ENCODE data around the gene FRMD4A. TPM values are rescaled to one million over a fixed set of nuclear protein-coding genes. Genes with fewer than 3 reads are reported as not detected.

Gene FRMD4A
- total RNA-seq, 4 donors from 2014 or later = 4.0 to 12.7 (median 5.6) TPM

DNA sequence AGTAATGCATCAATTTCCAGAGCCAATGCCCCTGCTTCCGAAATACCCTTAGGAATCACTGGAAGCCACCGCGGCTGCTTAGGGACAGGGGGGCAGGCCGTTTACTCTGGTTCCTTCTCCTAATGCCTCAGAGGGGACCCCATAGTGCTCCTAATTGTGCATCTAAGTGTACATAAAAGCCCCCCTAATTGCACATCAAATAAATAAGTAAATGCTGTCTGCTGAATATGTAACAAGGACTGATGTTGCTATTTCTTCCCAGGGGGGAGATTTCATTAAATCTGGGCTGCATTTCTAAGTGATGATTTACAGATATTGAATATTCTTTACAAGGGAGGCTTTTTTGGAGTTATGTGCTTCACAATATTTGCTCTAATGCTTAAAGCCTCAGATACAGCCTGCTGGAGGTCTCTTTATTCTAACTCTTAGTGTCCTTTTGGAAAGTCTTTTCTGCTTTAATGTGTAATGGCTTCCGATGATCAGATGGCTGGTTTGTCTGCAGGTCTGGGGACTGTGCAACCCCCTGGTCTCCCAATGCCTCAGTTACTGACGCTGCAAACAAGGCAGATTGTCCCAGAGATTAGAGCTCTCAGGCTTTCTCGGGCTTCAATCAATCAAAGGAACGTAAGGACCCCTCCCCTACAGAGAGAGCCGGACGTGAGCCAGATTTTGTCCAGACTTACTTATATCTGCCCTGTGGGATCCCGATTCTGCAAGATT is 601.0 kb downstream of the FRMD4A start:
- intact Hi-C loops (cut with DNase I; ENCODE audit: low total_unique reads) (no loop called here), in situ Hi-C loops (cut with MboI; ENCODE audit: low pct_ligation_motif_present in 1 of 4, low pct_unique_long_range_greater_than_20kb in 1 of 4, low sequenced_read_pairs in 3 of 4) (no loop called here)
- Histone ChIP-seq H3K4me3 (no peak overlapping the region), H3K9me3 (no peaks in the 10 kb centered on the region), H3K36me3 (no peaks in the 10 kb centered on the region), H3K4me1 (no peaks in the 10 kb centered on the region), H3K27me3 (no peaks in the 10 kb centered on the region), H3K27ac (no peak overlapping the region)
- WGBS, 2 donors (ENCODE audit: low coverage in 1 of 2) = 82 to 84% methylated on average over 9 to 11 of the region's 11 CpGs
- DNase-seq = no peak
- no peak for TF ChIP-seq POLR2AphosphoS5 (IDR thresholded peaks at IDR 0.05)
- TF ChIP-seq EP300 (IDR thresholded peaks at IDR 0.05; ENCODE audit: low read depth) = no peak
- TF ChIP-seq, protein P1, sequence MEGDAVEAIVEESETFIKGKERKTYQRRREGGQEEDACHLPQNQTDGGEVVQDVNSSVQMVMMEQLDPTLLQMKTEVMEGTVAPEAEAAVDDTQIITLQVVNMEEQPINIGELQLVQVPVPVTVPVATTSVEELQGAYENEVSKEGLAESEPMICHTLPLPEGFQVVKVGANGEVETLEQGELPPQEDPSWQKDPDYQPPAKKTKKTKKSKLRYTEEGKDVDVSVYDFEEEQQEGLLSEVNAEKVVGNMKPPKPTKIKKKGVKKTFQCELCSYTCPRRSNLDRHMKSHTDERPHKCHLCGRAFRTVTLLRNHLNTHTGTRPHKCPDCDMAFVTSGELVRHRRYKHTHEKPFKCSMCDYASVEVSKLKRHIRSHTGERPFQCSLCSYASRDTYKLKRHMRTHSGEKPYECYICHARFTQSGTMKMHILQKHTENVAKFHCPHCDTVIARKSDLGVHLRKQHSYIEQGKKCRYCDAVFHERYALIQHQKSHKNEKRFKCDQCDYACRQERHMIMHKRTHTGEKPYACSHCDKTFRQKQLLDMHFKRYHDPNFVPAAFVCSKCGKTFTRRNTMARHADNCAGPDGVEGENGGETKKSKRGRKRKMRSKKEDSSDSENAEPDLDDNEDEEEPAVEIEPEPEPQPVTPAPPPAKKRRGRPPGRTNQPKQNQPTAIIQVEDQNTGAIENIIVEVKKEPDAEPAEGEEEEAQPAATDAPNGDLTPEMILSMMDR (IDR thresholded peaks at IDR 0.05) = no peak
- TF ChIP-seq POLR2A (IDR thresholded peaks at IDR 0.05) = no peak

DNA sequence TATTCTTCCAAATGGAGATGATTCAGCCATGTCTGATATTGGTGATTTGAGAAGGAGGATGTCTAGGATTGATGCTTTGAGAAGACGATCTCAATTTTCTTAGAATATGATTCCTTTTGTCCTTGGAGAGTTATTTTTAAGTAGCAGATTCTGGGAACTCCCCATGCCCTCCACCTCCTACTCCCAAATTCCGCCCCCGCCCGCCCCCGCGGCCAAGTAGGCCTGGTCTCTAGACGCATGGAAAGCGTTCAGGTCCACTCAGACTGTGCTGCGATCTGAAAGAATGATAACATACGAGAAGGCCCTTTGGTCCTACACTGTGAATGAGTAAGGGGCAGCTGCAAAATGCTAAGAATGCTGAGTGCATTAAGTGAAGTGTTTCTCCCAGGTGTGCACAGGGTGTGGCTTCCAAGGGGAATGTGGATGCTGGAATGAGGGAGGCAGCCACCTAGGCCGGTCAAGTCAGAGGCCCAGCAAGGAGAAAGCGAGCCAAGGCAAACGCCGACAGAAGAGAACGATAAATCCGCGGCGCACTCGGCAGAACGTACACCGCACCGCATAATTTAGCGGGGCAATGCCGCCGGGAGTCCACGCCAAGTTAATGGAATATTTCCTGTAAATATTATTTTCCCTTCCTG is 601.7 kb downstream of the FRMD4A start:
- Histone ChIP-seq H3K27me3 (no peaks in the 10 kb centered on the region), H3K4me1 (no peaks in the 10 kb centered on the region), H3K4me3 (no peak overlapping the region), H3K27ac (no peak overlapping the region), H3K9me3 (no peaks in the 10 kb centered on the region), H3K36me3 (no peaks in the 10 kb centered on the region)
- DNase-seq = no peak
- 93 to 99% methylated on average over 16 to 26 of the region's 26 CpGs for WGBS, 2 donors (ENCODE audit: low coverage in 1 of 2)
- in situ Hi-C loops (cut with MboI; ENCODE audit: low pct_ligation_motif_present in 1 of 4, low pct_unique_long_range_greater_than_20kb in 1 of 4, low sequenced_read_pairs in 3 of 4) = no loop called here
- intact Hi-C loops (cut with DNase I; ENCODE audit: low total_unique reads) = no loop called here
- TF ChIP-seq POLR2AphosphoS5 (IDR thresholded peaks at IDR 0.05) = no peak
- TF ChIP-seq POLR2A (IDR thresholded peaks at IDR 0.05) = no peak
- TF ChIP-seq EP300 (IDR thresholded peaks at IDR 0.05; ENCODE audit: low read depth) = no peak
- TF ChIP-seq, protein P1 (IDR thresholded peaks at IDR 0.05) = no peak

DNA sequence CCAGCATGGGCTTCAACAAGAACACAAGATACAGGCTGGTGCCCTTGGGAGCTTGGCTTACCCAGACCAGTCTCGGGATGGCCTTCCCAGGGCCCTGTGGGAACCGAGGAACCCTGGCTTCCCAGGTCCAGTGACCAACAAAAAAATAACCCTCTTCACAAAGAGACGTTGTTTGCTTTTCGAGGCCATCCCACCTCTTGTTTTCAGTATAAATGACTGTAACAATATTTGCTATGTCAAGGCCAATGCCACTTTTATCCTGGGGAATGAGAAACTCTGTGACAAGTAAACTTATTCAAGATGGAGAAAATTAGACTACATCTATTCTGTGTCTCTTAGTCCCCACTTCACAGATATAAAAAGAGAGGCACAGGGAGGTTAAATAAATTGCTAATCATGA is 605.1 kb downstream of the FRMD4A start:
- intact Hi-C loops (cut with DNase I; ENCODE audit: low total_unique reads) (no loop called here), in situ Hi-C loops (cut with MboI; ENCODE audit: low pct_ligation_motif_present in 1 of 4, low pct_unique_long_range_greater_than_20kb in 1 of 4, low sequenced_read_pairs in 3 of 4) (no loop called here)
- no peak overlapping the region for H3K27ac ChIP-seq

DNA sequence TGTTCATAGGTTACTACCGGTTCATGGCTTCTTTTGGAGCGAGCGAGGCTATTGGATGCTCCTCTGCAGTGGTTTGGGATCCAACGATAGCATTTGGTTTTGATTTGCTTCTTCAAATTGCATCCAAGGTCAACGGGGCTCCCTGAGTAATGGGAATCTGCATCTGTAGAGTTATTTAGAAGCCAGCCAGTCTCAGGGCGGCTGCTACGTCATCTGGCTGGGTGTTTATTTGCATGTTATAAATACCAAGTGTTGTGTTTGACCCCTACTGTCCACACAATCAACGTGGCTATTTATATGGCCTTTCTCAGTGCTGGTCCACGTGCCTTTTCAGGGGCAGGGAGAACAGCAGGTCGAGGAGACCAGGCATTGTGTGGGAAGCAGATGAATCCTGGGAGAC is 606.2 kb downstream of the FRMD4A start:
- Histone ChIP-seq H3K4me3 (no peak overlapping the region), H3K4me1 (peaks cover 0 to 5% (median 0%) of the 10 kb centered on the region in 4 donors), H3K36me3 (no peaks in the 10 kb centered on the region), H3K27me3 (no peaks in the 10 kb centered on the region), H3K9me3 (no peaks in the 10 kb centered on the region), H3K27ac (no peak overlapping the region)
- intact Hi-C loops (cut with DNase I; ENCODE audit: low total_unique reads) (no loop called here), in situ Hi-C loops (cut with MboI; ENCODE audit: low pct_ligation_motif_present in 1 of 4, low pct_unique_long_range_greater_than_20kb in 1 of 4, low sequenced_read_pairs in 3 of 4) (no loop called here)
- no peak for TF ChIP-seq POLR2AphosphoS5 (IDR thresholded peaks at IDR 0.05)
- TF ChIP-seq, protein P1 (IDR thresholded peaks at IDR 0.05) = no peak
- no peak for TF ChIP-seq POLR2A (IDR thresholded peaks at IDR 0.05)
- TF ChIP-seq EP300 (IDR thresholded peaks at IDR 0.05; ENCODE audit: low read depth) = no peak
- WGBS, 2 donors (ENCODE audit: low coverage in 1 of 2) = 40 to 61% methylated on average over 1 to 10 of the region's 10 CpGs
- no peak for DNase-seq

More for the DNA sequence above, 605.1 kb downstream of the FRMD4A start:
- Histone ChIP-seq H3K4me3 (no peak overlapping the region), H3K36me3 (no peaks in the 10 kb centered on the region), H3K4me1 (no peaks in the 10 kb centered on the region), H3K9me3 (no peaks in the 10 kb centered on the region), H3K27me3 (no peaks in the 10 kb centered on the region)
- 79 to 94% methylated on average over 3 to 4 of the region's 4 CpGs for WGBS, 2 donors (ENCODE audit: low coverage in 1 of 2)
- no peak for TF ChIP-seq POLR2A (IDR thresholded peaks at IDR 0.05)
- TF ChIP-seq POLR2AphosphoS5 (IDR thresholded peaks at IDR 0.05) = no peak
- TF ChIP-seq EP300 (IDR thresholded peaks at IDR 0.05; ENCODE audit: low read depth) = no peak
- TF ChIP-seq, protein P1 (IDR thresholded peaks at IDR 0.05) = no peak
- no peak for DNase-seq
